Measurements from ENCODE around the gene ZNF474.

The ZNF474 gene

GRCh38 chr5:122112733-122113558 lies 16.4 kb upstream of the ZNF474 start:
- no peak for TF ChIP-seq CTCF (IDR thresholded peaks at IDR 0.05; ENCODE audit: low read depth, low read length, missing control alignments)
- no peak for DNase-seq (ENCODE audit: low read depth)
- in situ Hi-C loops (cut with HindIII; ENCODE audit: low sequenced_read_pairs) = no loop called here
- no peak overlapping the region for H3K4me3 ChIP-seq (ENCODE audit: low read depth, low read length)

GRCh38 chr5:122114501-122114900 lies 14.8 kb upstream of the ZNF474 start:
- in situ Hi-C loops (cut with HindIII; ENCODE audit: low sequenced_read_pairs) = no loop called here
- H3K4me3 ChIP-seq (ENCODE audit: low read depth, low read length) = no peak overlapping the region
- no peak for DNase-seq (ENCODE audit: low read depth)
- TF ChIP-seq CTCF (IDR thresholded peaks at IDR 0.05; ENCODE audit: low read depth, low read length, missing control alignments) = no peak

GRCh38 chr5:122118356-122118948 lies 10.9 kb upstream of the ZNF474 start:
- no peak overlapping the region for H3K4me3 ChIP-seq (ENCODE audit: low read depth, low read length)
- no peak for TF ChIP-seq CTCF (IDR thresholded peaks at IDR 0.05; ENCODE audit: low read depth, low read length, missing control alignments)
- no peak for DNase-seq (ENCODE audit: low read depth)
- in situ Hi-C loops (cut with HindIII; ENCODE audit: low sequenced_read_pairs) = no loop called here

GRCh38 chr5:122119205-122119604 lies 10.1 kb upstream of the ZNF474 start:
- no peak for DNase-seq (ENCODE audit: low read depth)
- in situ Hi-C loops (cut with HindIII; ENCODE audit: low sequenced_read_pairs) = no loop called here
- no peak for TF ChIP-seq CTCF (IDR thresholded peaks at IDR 0.05; ENCODE audit: low read depth, low read length, missing control alignments)

GRCh38 chr5:122120493-122120892 lies 8.9 kb upstream of the ZNF474 start:
- H3K4me3 ChIP-seq (ENCODE audit: low read depth, low read length) = no peak overlapping the region
- TF ChIP-seq CTCF (IDR thresholded peaks at IDR 0.05; ENCODE audit: low read depth, low read length, missing control alignments) = no peak
- DNase-seq (ENCODE audit: low read depth) = no peak
- in situ Hi-C loops (cut with HindIII; ENCODE audit: low sequenced_read_pairs) = no loop called here

More at GRCh38 chr5:122119205-122119604, 10.1 kb upstream of the ZNF474 start:
- H3K4me3 ChIP-seq (ENCODE audit: low read depth, low read length) = no peak overlapping the region

GRCh38 chr5:122120957-122121356 lies 8.4 kb upstream of the ZNF474 start:
- in situ Hi-C loops (cut with HindIII; ENCODE audit: low sequenced_read_pairs) = no loop called here
- H3K4me3 ChIP-seq (ENCODE audit: low read depth, low read length) = no peak overlapping the region
- no peak for DNase-seq (ENCODE audit: low read depth)
- no peak for TF ChIP-seq CTCF (IDR thresholded peaks at IDR 0.05; ENCODE audit: low read depth, low read length, missing control alignments)

All from astrocyte of the cerebellum (primary cell).